ENCODE data around the gene TLCD3A. TPM values are rescaled to one million over a fixed set of nuclear protein-coding genes. Genes with fewer than 3 reads are reported as not detected.

Gene TLCD3A
- total and polyA plus RNA-seq, 5 donors from 2014 or later = 0.17 to 0.67 (median 0.49) TPM

- Mint-ChIP-seq H3K4me1 (peaks cover 4 to 14% (median 9%) of the 10 kb centered on the region in 4 donors), H3K36me3 (peaks cover 24% of the 10 kb centered on the region), H3K9me3 (no peaks in the 10 kb centered on the region), H3K27ac (no peak overlapping the region), H3K27me3 (no peaks in the 10 kb centered on the region), H3K4me3 (no peak overlapping the region)
- no peak overlapping the region for H3K27ac ChIP-seq (ENCODE audit: insufficient read depth, low read length, poor library complexity, severe bottlenecking)
- no peaks in the 10 kb centered on the region for H3K9me3 ChIP-seq (ENCODE audit: control insufficient read depth in 2 of 2, low read length in 2 of 2)
- DNase-seq (peak in 2 of 3 donors; percentile 54 to 59), ATAC-seq (ENCODE audit: low read depth in 2 of 2) (peak; percentile 40 to 59)
- H3K36me3 ChIP-seq (ENCODE audit: control insufficient read depth, insufficient read depth, low read length) = peaks cover 23% of the 10 kb centered on the region
- no peaks in the 10 kb centered on the region for H3K27me3 ChIP-seq (ENCODE audit: control insufficient read depth, insufficient read depth, low read length)
- H3K4me1 ChIP-seq (ENCODE audit: control insufficient read depth, insufficient read depth, low read length, poor library complexity, severe bottlenecking) = no peaks in the 10 kb centered on the region
- H3K4me3 ChIP-seq (ENCODE audit: low read depth, low read length) = no peak overlapping the region
These were observed 31.8 kb upstream of the TLCD3A start for GRCh38 chr17:700504-701094.

GRCh38 chr17:703081-703875, 29.1 kb upstream of the TLCD3A start:
- Mint-ChIP-seq H3K36me3 (peaks cover 12% of the 10 kb centered on the region), H3K27me3 (no peaks in the 10 kb centered on the region), H3K4me3 (no peak overlapping the region), H3K9me3 (no peaks in the 10 kb centered on the region), H3K27ac (peak overlapping the region in 1 of 3 donors; percentile 22), H3K4me1 (peaks cover 8 to 18% (median 15%) of the 10 kb centered on the region in 4 donors)
- Histone ChIP-seq H3K27me3 (ENCODE audit: control insufficient read depth, insufficient read depth, low read length) (no peaks in the 10 kb centered on the region), H3K9me3 (ENCODE audit: control insufficient read depth in 2 of 2, low read length in 2 of 2) (no peaks in the 10 kb centered on the region), H3K4me3 (ENCODE audit: low read depth, low read length) (no peak overlapping the region), H3K4me1 (ENCODE audit: control insufficient read depth, insufficient read depth, low read length, poor library complexity, severe bottlenecking) (no peaks in the 10 kb centered on the region), H3K36me3 (ENCODE audit: control insufficient read depth, insufficient read depth, low read length) (peaks cover 16% of the 10 kb centered on the region), H3K27ac (ENCODE audit: insufficient read depth, low read length, poor library complexity, severe bottlenecking) (no peak overlapping the region)
- no peak for ATAC-seq (ENCODE audit: low read depth in 2 of 2)
- DNase-seq = no peak

- no peak overlapping the region for H3K27ac ChIP-seq (ENCODE audit: insufficient read depth, low read length, poor library complexity, severe bottlenecking)
- no peaks in the 10 kb centered on the region for H3K27me3 Mint-ChIP-seq
- H3K27ac Mint-ChIP-seq = peak overlapping the region in 2 of 3 donors; percentile 27 to 64
- H3K27me3 ChIP-seq (ENCODE audit: control insufficient read depth, insufficient read depth, low read length) = no peaks in the 10 kb centered on the region
- H3K4me3 ChIP-seq (ENCODE audit: low read depth, low read length) = no peak overlapping the region
- H3K9me3 Mint-ChIP-seq = no peaks in the 10 kb centered on the region
- H3K36me3 ChIP-seq (ENCODE audit: control insufficient read depth, insufficient read depth, low read length) = peaks cover 22% of the 10 kb centered on the region
- H3K4me3 Mint-ChIP-seq = no peak overlapping the region
- H3K4me1 Mint-ChIP-seq = peaks cover 11 to 26% (median 19%) of the 10 kb centered on the region in 4 donors
- peaks cover 17% of the 10 kb centered on the region for H3K36me3 Mint-ChIP-seq
- no peaks in the 10 kb centered on the region for H3K4me1 ChIP-seq (ENCODE audit: control insufficient read depth, insufficient read depth, low read length, poor library complexity, severe bottlenecking)
- H3K9me3 ChIP-seq (ENCODE audit: control insufficient read depth in 2 of 2, low read length in 2 of 2) = no peaks in the 10 kb centered on the region
- DNase-seq (no peak), ATAC-seq (ENCODE audit: low read depth in 2 of 2) (no peak)
These were observed 28.1 kb upstream of the TLCD3A start for GRCh38 chr17:704111-704864.

GRCh38 chr17:705011-705410, 27.4 kb upstream of the TLCD3A start:
- Histone ChIP-seq H3K4me1 (ENCODE audit: control insufficient read depth, insufficient read depth, low read length, poor library complexity, severe bottlenecking) (no peaks in the 10 kb centered on the region), H3K4me3 (ENCODE audit: low read depth, low read length) (no peak overlapping the region), H3K27ac (ENCODE audit: insufficient read depth, low read length, poor library complexity, severe bottlenecking) (no peak overlapping the region), H3K36me3 (ENCODE audit: control insufficient read depth, insufficient read depth, low read length) (peaks cover 28% of the 10 kb centered on the region), H3K27me3 (ENCODE audit: control insufficient read depth, insufficient read depth, low read length) (no peaks in the 10 kb centered on the region), H3K9me3 (ENCODE audit: control insufficient read depth in 2 of 2, low read length in 2 of 2) (no peaks in the 10 kb centered on the region)
- H3K9me3 Mint-ChIP-seq = no peaks in the 10 kb centered on the region
- H3K4me3 Mint-ChIP-seq = no peak overlapping the region
- H3K27me3 Mint-ChIP-seq = no peaks in the 10 kb centered on the region
- H3K27ac Mint-ChIP-seq = peak overlapping the region in 2 of 3 donors; percentile 27 to 64
- ATAC-seq (ENCODE audit: low read depth in 2 of 2) = no peak
- DNase-seq = no peak
- H3K36me3 Mint-ChIP-seq = peaks cover 18% of the 10 kb centered on the region
- peaks cover 15 to 27% (median 24%) of the 10 kb centered on the region in 4 donors for H3K4me1 Mint-ChIP-seq

GRCh38 chr17:705863-706262, 26.5 kb upstream of the TLCD3A start:
- no peak for ATAC-seq (ENCODE audit: low read depth in 2 of 2)
- Mint-ChIP-seq H3K4me3 (no peak overlapping the region), H3K36me3 (peaks cover 15% of the 10 kb centered on the region), H3K4me1 (peaks cover 15 to 23% (median 20%) of the 10 kb centered on the region in 4 donors), H3K27me3 (no peaks in the 10 kb centered on the region), H3K9me3 (no peaks in the 10 kb centered on the region), H3K27ac (no peak overlapping the region)
- H3K9me3 ChIP-seq (ENCODE audit: control insufficient read depth in 2 of 2, low read length in 2 of 2) = no peaks in the 10 kb centered on the region
- no peak for DNase-seq
- no peak overlapping the region for H3K27ac ChIP-seq (ENCODE audit: insufficient read depth, low read length, poor library complexity, severe bottlenecking)
- no peak overlapping the region for H3K4me3 ChIP-seq (ENCODE audit: low read depth, low read length)
- H3K4me1 ChIP-seq (ENCODE audit: control insufficient read depth, insufficient read depth, low read length, poor library complexity, severe bottlenecking) = no peaks in the 10 kb centered on the region
- H3K27me3 ChIP-seq (ENCODE audit: control insufficient read depth, insufficient read depth, low read length) = no peaks in the 10 kb centered on the region
- H3K36me3 ChIP-seq (ENCODE audit: control insufficient read depth, insufficient read depth, low read length) = peaks cover 33% of the 10 kb centered on the region

- Histone ChIP-seq H3K27ac (ENCODE audit: insufficient read depth, low read length, poor library complexity, severe bottlenecking) (no peak overlapping the region), H3K36me3 (ENCODE audit: control insufficient read depth, insufficient read depth, low read length) (peaks cover 33% of the 10 kb centered on the region), H3K4me1 (ENCODE audit: control insufficient read depth, insufficient read depth, low read length, poor library complexity, severe bottlenecking) (peaks cover 3% of the 10 kb centered on the region), H3K9me3 (ENCODE audit: control insufficient read depth in 2 of 2, low read length in 2 of 2) (no peaks in the 10 kb centered on the region), H3K4me3 (ENCODE audit: low read depth, low read length) (no peak overlapping the region), H3K27me3 (ENCODE audit: control insufficient read depth, insufficient read depth, low read length) (no peaks in the 10 kb centered on the region)
- Mint-ChIP-seq H3K27ac (peak overlapping the region in 1 of 3 donors; percentile 5), H3K27me3 (no peaks in the 10 kb centered on the region), H3K36me3 (peaks cover 15% of the 10 kb centered on the region), H3K4me1 (peaks cover 24 to 40% (median 31%) of the 10 kb centered on the region in 4 donors), H3K4me3 (no peak overlapping the region), H3K9me3 (no peaks in the 10 kb centered on the region)
- peak in 1 of 3 donors; percentile 12 for DNase-seq
- ATAC-seq (ENCODE audit: low read depth in 2 of 2) = no peak
These were observed 24.3 kb upstream of the TLCD3A start for GRCh38 chr17:708132-708531.

- H3K4me1 Mint-ChIP-seq = peaks cover 5 to 19% (median 10%) of the 10 kb centered on the region in 4 donors
- peaks cover 23% of the 10 kb centered on the region for H3K4me1 ChIP-seq (ENCODE audit: control insufficient read depth, insufficient read depth, low read length, poor library complexity, severe bottlenecking)
- peaks cover 3% of the 10 kb centered on the region for H3K27me3 ChIP-seq (ENCODE audit: control insufficient read depth, insufficient read depth, low read length)
- no peaks in the 10 kb centered on the region for H3K27me3 Mint-ChIP-seq
- no peaks in the 10 kb centered on the region for H3K36me3 ChIP-seq (ENCODE audit: control insufficient read depth, insufficient read depth, low read length)
- H3K27ac ChIP-seq (ENCODE audit: insufficient read depth, low read length, poor library complexity, severe bottlenecking) = no peak overlapping the region
- H3K4me3 ChIP-seq (ENCODE audit: low read depth, low read length) = no peak overlapping the region
- H3K4me3 Mint-ChIP-seq = peak overlapping the region in 1 of 4 donors; percentile 80
- H3K36me3 Mint-ChIP-seq = no peaks in the 10 kb centered on the region
- H3K9me3 Mint-ChIP-seq = no peaks in the 10 kb centered on the region
- H3K9me3 ChIP-seq (ENCODE audit: control insufficient read depth in 2 of 2, low read length in 2 of 2) = no peaks in the 10 kb centered on the region
- H3K27ac Mint-ChIP-seq = no peak overlapping the region
- ATAC-seq (ENCODE audit: low read depth in 2 of 2) (no peak), DNase-seq (no peak)
These were observed 14.3 kb upstream of the TLCD3A start for GRCh38 chr17:718075-718474.

Measured in CD4-positive, CD25-positive, alpha-beta regulatory T cell (primary cell).